ENCODE data around the gene SCG3. TPM values are rescaled to one million over a fixed set of nuclear protein-coding genes. Genes with fewer than 3 reads are reported as not detected.
A peak's percentile ranks its signal among the peaks of the same experiment; 100 is the strongest.

Gene SCG3
- total RNA-seq, 1 donor from 2014 or later: not detected

DNA sequence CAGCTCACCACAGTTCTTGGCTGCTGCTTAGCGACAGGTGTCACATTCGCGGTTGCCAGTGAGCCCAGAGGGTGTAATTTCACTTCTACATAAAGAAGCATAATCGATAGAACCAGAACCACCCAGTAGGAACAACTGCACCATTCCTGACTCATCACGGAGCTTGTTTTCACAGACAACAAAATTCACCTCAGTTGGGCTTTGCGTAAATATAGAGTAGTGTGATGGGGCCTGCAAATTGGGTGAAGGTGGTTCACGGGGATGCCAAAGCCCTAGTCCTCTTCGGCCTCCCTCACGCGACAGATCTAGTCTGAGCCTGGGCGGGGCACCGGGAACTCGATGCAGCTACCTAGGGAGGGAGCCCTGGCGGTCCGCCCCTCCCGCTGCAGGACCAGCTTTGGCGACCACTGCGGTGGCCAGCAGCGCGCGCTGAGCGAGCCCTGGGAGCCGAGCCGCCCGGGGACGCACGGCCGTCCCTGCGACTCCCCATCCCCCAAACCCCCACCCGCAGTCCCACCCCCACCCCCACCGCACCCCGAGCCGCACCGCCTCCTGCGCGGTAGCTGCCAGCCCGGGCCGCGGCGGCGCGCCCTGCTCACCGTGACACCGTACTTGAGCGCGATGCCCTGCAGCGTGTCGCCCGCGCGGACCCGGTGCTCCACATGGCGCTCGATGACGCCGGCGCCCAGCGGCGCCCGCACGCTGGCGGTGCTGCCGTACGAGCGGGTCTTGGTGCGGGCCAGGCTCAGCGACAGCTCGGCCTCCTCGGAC lies 55.6 kb downstream of the SCG3 start:
- no peak for DNase-seq (ENCODE audit: low spot score)
- Mint-ChIP-seq H3K36me3 (ENCODE audit: low read depth) (peaks cover 1% of the 10 kb centered on the region), H3K27me3 (ENCODE audit: low read depth) (peaks cover 1% of the 10 kb centered on the region), H3K27ac (ENCODE audit: unreplicated experiment) (no peak overlapping the region), H3K4me3 (ENCODE audit: unreplicated experiment) (peak overlapping the region; percentile 66), H3K4me1 (ENCODE audit: low read depth) (peaks cover 18% of the 10 kb centered on the region), H3K9me3 (ENCODE audit: low read depth) (no peaks in the 10 kb centered on the region)
- TF ChIP-seq, protein P1, sequence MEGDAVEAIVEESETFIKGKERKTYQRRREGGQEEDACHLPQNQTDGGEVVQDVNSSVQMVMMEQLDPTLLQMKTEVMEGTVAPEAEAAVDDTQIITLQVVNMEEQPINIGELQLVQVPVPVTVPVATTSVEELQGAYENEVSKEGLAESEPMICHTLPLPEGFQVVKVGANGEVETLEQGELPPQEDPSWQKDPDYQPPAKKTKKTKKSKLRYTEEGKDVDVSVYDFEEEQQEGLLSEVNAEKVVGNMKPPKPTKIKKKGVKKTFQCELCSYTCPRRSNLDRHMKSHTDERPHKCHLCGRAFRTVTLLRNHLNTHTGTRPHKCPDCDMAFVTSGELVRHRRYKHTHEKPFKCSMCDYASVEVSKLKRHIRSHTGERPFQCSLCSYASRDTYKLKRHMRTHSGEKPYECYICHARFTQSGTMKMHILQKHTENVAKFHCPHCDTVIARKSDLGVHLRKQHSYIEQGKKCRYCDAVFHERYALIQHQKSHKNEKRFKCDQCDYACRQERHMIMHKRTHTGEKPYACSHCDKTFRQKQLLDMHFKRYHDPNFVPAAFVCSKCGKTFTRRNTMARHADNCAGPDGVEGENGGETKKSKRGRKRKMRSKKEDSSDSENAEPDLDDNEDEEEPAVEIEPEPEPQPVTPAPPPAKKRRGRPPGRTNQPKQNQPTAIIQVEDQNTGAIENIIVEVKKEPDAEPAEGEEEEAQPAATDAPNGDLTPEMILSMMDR (IDR thresholded peaks at IDR 0.05): no peak

- DNase-seq (ENCODE audit: low spot score): no peak
- peaks cover 1% of the 10 kb centered on the region for H3K36me3 Mint-ChIP-seq (ENCODE audit: low read depth)
- H3K27me3 Mint-ChIP-seq (ENCODE audit: low read depth): peaks cover 4% of the 10 kb centered on the region
- H3K9me3 Mint-ChIP-seq (ENCODE audit: low read depth): no peaks in the 10 kb centered on the region
- TF ChIP-seq, protein P1 (IDR thresholded peaks at IDR 0.05): no peak
- H3K4me1 Mint-ChIP-seq (ENCODE audit: low read depth): peaks cover 15% of the 10 kb centered on the region
- peak within 1 kb of the TSS; percentile 66 for H3K4me3 Mint-ChIP-seq (ENCODE audit: unreplicated experiment)
- H3K27ac Mint-ChIP-seq (ENCODE audit: unreplicated experiment): no peak within 1 kb of the TSS
These were observed 56.4 kb downstream of the SCG3 start, which contains the start of gene LYSMD2 for GRCh38 chr15:51737522-51738305. LYSMD2 (minus strand) TSS chr15:51737655; CDS start chr15:51737622, 33 bp downstream.

GRCh38 chr15:51738553-51738952 lies 57.2 kb downstream of the SCG3 start:
- Mint-ChIP-seq H3K4me3 (ENCODE audit: unreplicated experiment) (peak overlapping the region; percentile 64), H3K27me3 (ENCODE audit: low read depth) (peaks cover 7% of the 10 kb centered on the region), H3K4me1 (ENCODE audit: low read depth) (peaks cover 15% of the 10 kb centered on the region), H3K36me3 (ENCODE audit: low read depth) (no peaks in the 10 kb centered on the region), H3K27ac (ENCODE audit: unreplicated experiment) (no peak overlapping the region), H3K9me3 (ENCODE audit: low read depth) (no peaks in the 10 kb centered on the region)
- no peak for DNase-seq (ENCODE audit: low spot score)
- TF ChIP-seq, protein P1 (IDR thresholded peaks at IDR 0.05): no peak

GRCh38 chr15:51739061-51739712 lies 57.9 kb downstream of the SCG3 start:
- H3K4me3 Mint-ChIP-seq (ENCODE audit: unreplicated experiment): no peak overlapping the region
- no peak overlapping the region for H3K27ac Mint-ChIP-seq (ENCODE audit: unreplicated experiment)
- no peak for DNase-seq (ENCODE audit: low spot score)
- TF ChIP-seq, protein P1 (IDR thresholded peaks at IDR 0.05): no peak
- H3K36me3 Mint-ChIP-seq (ENCODE audit: low read depth): no peaks in the 10 kb centered on the region
- peaks cover 13% of the 10 kb centered on the region for H3K27me3 Mint-ChIP-seq (ENCODE audit: low read depth)
- no peaks in the 10 kb centered on the region for H3K9me3 Mint-ChIP-seq (ENCODE audit: low read depth)
- H3K4me1 Mint-ChIP-seq (ENCODE audit: low read depth): peaks cover 15% of the 10 kb centered on the region

DNA sequence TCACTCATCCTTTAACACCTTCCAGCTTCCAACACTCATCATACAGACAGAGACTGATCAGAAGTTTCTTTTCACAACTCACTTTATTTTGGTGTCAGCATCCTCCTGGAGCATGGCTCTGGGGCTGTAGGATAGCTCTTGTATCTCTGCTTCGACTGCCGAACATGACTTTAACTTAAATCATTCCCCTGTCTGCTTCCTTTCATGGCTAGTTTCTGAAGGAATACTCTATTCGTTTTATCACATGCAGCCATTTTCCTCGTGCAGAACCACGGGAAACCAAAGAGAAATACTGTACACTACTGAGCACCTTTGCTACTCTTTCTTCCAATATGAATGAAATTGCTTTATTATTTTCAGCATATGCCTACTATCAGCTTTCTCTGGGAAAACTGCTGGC lies 68.0 kb downstream of the SCG3 start:
- Mint-ChIP-seq H3K9me3 (ENCODE audit: low read depth) (no peaks in the 10 kb centered on the region), H3K27me3 (ENCODE audit: low read depth) (peaks cover 42% of the 10 kb centered on the region), H3K36me3 (ENCODE audit: low read depth) (no peaks in the 10 kb centered on the region), H3K27ac (ENCODE audit: unreplicated experiment) (no peak overlapping the region), H3K4me3 (ENCODE audit: unreplicated experiment) (no peak overlapping the region), H3K4me1 (ENCODE audit: low read depth) (peaks cover 14% of the 10 kb centered on the region)
- no peak for DNase-seq (ENCODE audit: low spot score)
- TF ChIP-seq, protein P1 (IDR thresholded peaks at IDR 0.05): no peak
